Measurements from ENCODE around the gene ZNF236. TPM values are rescaled to one million over a fixed set of nuclear protein-coding genes. Genes with fewer than 3 reads are reported as not detected.

ZNF236 gene
- total RNA-seq, 1 experiment from 2014 or later = 24.8 TPM

DNA sequence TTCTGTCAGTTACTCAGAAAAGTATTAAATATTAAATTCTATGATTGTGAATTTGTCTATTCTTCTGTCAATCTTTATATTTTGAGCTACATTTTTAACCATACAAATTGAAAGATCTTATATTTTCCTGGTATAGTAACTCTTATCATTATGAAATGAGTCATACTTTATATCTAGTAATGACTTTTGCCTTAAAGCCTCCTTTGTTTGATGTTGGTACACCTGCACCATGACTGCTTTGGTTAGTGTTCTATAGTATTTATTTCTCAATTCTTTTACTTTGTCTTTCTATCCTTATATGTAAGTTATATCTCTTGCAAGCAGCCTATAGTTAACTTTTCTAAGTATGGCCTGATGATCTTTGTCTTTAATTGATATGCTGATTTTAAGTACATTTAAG lies 13.0 kb downstream of the ZNF236 start:
- no peak for DNase-seq (ENCODE audit: low spot score)
- H3K4me3 ChIP-seq (ENCODE audit: low read depth, low read length, poor library complexity, severe bottlenecking) = no peak overlapping the region
- ChIA-PET CTCF (no interaction called here), POLR2A (ENCODE audit: low non-redundant PET) (interaction anchor here (0.6 kb wide), 1 partner anchor 69 kb away, joined by 4 read pairs; no protein-coding TSS in a partner anchor)
- H3K4me1 ChIP-seq (ENCODE audit: insufficient read depth, low read length, poor library complexity, severe bottlenecking) = peaks cover 4% of the 10 kb centered on the region
- no peaks in the 10 kb centered on the region for H3K9me3 ChIP-seq (ENCODE audit: low read depth, low read length, poor library complexity, severe bottlenecking)
- TF ChIP-seq EZH2 (IDR thresholded peaks at IDR 0.05; ENCODE audit: borderline replicate concordance, low read depth, low read length, poor library complexity, severe bottlenecking) = no peak
- TF ChIP-seq, protein P1, sequence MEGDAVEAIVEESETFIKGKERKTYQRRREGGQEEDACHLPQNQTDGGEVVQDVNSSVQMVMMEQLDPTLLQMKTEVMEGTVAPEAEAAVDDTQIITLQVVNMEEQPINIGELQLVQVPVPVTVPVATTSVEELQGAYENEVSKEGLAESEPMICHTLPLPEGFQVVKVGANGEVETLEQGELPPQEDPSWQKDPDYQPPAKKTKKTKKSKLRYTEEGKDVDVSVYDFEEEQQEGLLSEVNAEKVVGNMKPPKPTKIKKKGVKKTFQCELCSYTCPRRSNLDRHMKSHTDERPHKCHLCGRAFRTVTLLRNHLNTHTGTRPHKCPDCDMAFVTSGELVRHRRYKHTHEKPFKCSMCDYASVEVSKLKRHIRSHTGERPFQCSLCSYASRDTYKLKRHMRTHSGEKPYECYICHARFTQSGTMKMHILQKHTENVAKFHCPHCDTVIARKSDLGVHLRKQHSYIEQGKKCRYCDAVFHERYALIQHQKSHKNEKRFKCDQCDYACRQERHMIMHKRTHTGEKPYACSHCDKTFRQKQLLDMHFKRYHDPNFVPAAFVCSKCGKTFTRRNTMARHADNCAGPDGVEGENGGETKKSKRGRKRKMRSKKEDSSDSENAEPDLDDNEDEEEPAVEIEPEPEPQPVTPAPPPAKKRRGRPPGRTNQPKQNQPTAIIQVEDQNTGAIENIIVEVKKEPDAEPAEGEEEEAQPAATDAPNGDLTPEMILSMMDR (conservative IDR thresholded peaks at IDR 0.05; ENCODE audit: low read depth, low read length) = no peak
- H3K27ac ChIP-seq (ENCODE audit: low read depth, low read length, poor library complexity, severe bottlenecking) = no peak overlapping the region
- no peaks in the 10 kb centered on the region for H3K27me3 ChIP-seq (replicated peaks; ENCODE audit: insufficient read depth, low read depth, low read length, poor library complexity)
- BruUV-seq (replicated peaks) = no TSS peak
- intact Hi-C loops (cut with micrococcal nuclease; ENCODE audit: unreplicated experiment) = no loop called here
- H3K36me3 ChIP-seq (ENCODE audit: insufficient read depth, low read length, poor library complexity, severe bottlenecking) = no peaks in the 10 kb centered on the region

DNA sequence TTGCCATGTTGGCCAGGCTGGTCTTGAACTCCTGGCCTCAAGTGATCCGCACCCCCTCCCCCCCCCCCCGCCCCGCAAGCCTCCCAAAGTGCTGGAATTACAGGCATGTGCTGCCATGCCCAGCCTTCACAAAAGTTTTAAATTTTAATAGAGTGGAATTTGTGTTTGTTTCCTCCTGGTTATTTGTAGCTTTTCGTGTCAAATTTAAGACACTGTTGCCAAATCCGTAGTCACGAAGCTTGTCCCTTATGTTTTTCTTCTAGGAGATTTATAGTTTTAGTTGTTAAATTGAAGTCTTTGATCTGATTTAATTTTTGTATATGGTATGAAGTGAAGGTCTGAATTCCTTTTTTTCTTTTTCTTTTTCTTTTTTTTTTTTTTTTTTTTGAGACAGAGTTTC lies 14.7 kb downstream of the ZNF236 start:
- DNase-seq (ENCODE audit: low spot score) = no peak
- POLR2A ChIA-PET (ENCODE audit: low non-redundant PET) = no interaction called here
- TF ChIP-seq, protein P1 (conservative IDR thresholded peaks at IDR 0.05; ENCODE audit: low read depth, low read length) = no peak
- TF ChIP-seq EZH2 (IDR thresholded peaks at IDR 0.05; ENCODE audit: borderline replicate concordance, low read depth, low read length, poor library complexity, severe bottlenecking) = no peak
- Histone ChIP-seq H3K27ac (ENCODE audit: low read depth, low read length, poor library complexity, severe bottlenecking) (no peak overlapping the region), H3K36me3 (ENCODE audit: insufficient read depth, low read length, poor library complexity, severe bottlenecking) (no peaks in the 10 kb centered on the region), H3K9me3 (ENCODE audit: low read depth, low read length, poor library complexity, severe bottlenecking) (no peaks in the 10 kb centered on the region), H3K27me3 (replicated peaks; ENCODE audit: insufficient read depth, low read depth, low read length, poor library complexity) (no peaks in the 10 kb centered on the region), H3K4me3 (ENCODE audit: low read depth, low read length, poor library complexity, severe bottlenecking) (no peak overlapping the region), H3K4me1 (ENCODE audit: insufficient read depth, low read length, poor library complexity, severe bottlenecking) (no peaks in the 10 kb centered on the region)
- CTCF ChIA-PET = no interaction called here
- intact Hi-C loops (cut with micrococcal nuclease; ENCODE audit: unreplicated experiment) = no loop called here
- no TSS peak for BruUV-seq (replicated peaks)

DNA sequence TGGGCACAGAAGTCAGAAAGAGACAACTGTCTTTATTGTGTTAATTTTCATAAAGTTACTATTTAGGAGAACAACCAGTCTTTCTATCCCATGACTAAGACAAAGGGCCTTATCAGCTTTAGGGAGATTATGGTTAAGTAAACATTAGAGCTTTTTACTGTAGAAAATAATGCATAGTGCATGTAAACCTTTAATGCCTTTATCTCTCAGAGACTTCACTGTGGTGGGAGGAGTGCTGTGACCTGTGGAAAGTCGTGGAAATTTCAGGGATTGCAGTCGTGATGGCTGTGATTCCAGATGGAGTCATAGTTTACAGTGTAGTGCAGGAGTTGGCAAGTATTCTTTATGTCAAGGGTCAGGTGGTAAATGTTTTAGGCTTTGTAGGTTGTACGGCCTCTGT lies 15.8 kb downstream of the ZNF236 start:
- Histone ChIP-seq H3K4me1 (ENCODE audit: insufficient read depth, low read length, poor library complexity, severe bottlenecking) (no peaks in the 10 kb centered on the region), H3K36me3 (ENCODE audit: insufficient read depth, low read length, poor library complexity, severe bottlenecking) (no peaks in the 10 kb centered on the region), H3K27me3 (replicated peaks; ENCODE audit: insufficient read depth, low read depth, low read length, poor library complexity) (no peaks in the 10 kb centered on the region), H3K4me3 (ENCODE audit: low read depth, low read length, poor library complexity, severe bottlenecking) (no peak overlapping the region), H3K9me3 (ENCODE audit: low read depth, low read length, poor library complexity, severe bottlenecking) (no peaks in the 10 kb centered on the region), H3K27ac (ENCODE audit: low read depth, low read length, poor library complexity, severe bottlenecking) (no peak overlapping the region)
- no peak for TF ChIP-seq EZH2 (IDR thresholded peaks at IDR 0.05; ENCODE audit: borderline replicate concordance, low read depth, low read length, poor library complexity, severe bottlenecking)
- TF ChIP-seq, protein P1 (conservative IDR thresholded peaks at IDR 0.05; ENCODE audit: low read depth, low read length) = no peak
- POLR2A ChIA-PET (ENCODE audit: low non-redundant PET) = no interaction called here
- no TSS peak for BruUV-seq (replicated peaks)
- CTCF ChIA-PET = no interaction called here
- no peak for DNase-seq (ENCODE audit: low spot score)
- intact Hi-C loops (cut with micrococcal nuclease; ENCODE audit: unreplicated experiment) = no loop called here

Data from A673 (cell line).